Endothelial cell (in vitro differentiated cells): ENCODE data around the gene SCAPER. TPM values are rescaled to one million over a fixed set of nuclear protein-coding genes. Genes with fewer than 3 reads are reported as not detected.
A peak's percentile ranks its signal among the peaks of the same experiment; 100 is the strongest.

Experiments
- DNase-seq: peaks from one replicate; pipeline ENCODE4 v3.0.0; 2021; ENCODE audit warnings: low spot score
- H3K27ac Mint-ChIP-seq: one replicate; pipeline ENCODE4 v1.8.0; 2021; ENCODE audit warnings: mixed read lengths, inconsistent platforms; ENCODE audit not compliant: unreplicated experiment
- H3K27me3 Mint-ChIP-seq: one replicate; pipeline ENCODE4 v1.8.0; 2021; ENCODE audit warnings: mild to moderate bottlenecking, moderate library complexity, mixed read lengths, inconsistent platforms; ENCODE audit not compliant: unreplicated experiment
- H3K36me3 Mint-ChIP-seq: one replicate; pipeline ENCODE4 v1.8.0; 2021; ENCODE audit warnings: mild to moderate bottlenecking, low read depth, mixed read lengths, inconsistent platforms; ENCODE audit not compliant: unreplicated experiment
- H3K4me1 Mint-ChIP-seq: one replicate; pipeline ENCODE4 v1.8.0; 2021; ENCODE audit warnings: mild to moderate bottlenecking, mixed read lengths, inconsistent platforms; ENCODE audit not compliant: unreplicated experiment
- H3K4me3 Mint-ChIP-seq: one replicate; pipeline ENCODE4 v1.8.0; 2021; ENCODE audit warnings: mild to moderate bottlenecking, mixed read lengths, inconsistent platforms; ENCODE audit not compliant: unreplicated experiment
- H3K9me3 Mint-ChIP-seq: one replicate; pipeline ENCODE4 v1.8.0; 2021; ENCODE audit warnings: mixed read lengths, inconsistent platforms; ENCODE audit not compliant: unreplicated experiment
- CTCF ChIP-seq: fragments of 200-600 bp; sonication (generic); IDR thresholded peaks from one replicate; pipeline ENCODE4 v1.5.0; 2021; ENCODE audit warnings: antibody characterized with exemption; ENCODE audit not compliant: unreplicated experiment
- total RNA-seq: library from RNA; stranded (reverse); fragmentation: NEBNext Ultra II Directional; extraction: Animal tissue kit (Norgen Biotek cat#: 25700); gene quantifications from one replicate; pipeline ENCODE4 v1.2.1, GENCODE V29; 2021; ENCODE audit not compliant: unreplicated experiment

The SCAPER gene
- total RNA-seq, 1 donor from 2014 or later, result 18.1 TPM

DNA sequence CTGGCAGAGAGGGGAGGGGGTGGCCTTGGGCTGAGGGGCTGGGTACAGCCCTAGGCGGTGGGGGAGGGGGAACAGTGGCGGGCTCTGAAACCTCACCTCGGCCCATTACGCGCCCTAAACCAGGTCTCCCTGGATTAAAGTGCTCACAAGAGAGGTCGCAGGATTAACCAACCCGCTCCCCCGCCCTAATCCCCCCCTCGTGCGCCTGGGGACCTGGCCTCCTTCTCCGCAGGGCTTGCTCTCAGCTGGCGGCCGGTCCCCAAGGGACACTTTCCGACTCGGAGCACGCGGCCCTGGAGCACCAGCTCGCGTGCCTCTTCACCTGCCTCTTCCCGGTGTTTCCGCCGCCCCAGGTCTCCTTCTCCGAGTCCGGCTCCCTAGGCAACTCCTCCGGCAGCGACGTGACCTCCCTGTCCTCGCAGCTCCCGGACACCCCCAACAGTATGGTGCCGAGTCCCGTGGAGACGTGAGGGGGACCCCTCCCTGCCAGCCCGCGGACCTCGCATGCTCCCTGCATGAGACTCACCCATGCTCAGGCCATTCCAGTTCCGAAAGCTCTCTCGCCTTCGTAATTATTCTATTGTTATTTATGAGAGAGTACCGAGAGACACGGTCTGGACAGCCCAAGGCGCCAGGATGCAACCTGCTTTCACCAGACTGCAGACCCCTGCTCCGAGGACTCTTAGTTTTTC lies 563.6 kb downstream of the SCAPER start:
- Mint-ChIP-seq H3K4me3 (no peak overlapping the region), H3K36me3 (peaks cover 5% of the 10 kb centered on the region), H3K27me3 (peaks cover 43% of the 10 kb centered on the region), H3K27ac (no peak overlapping the region), H3K4me1 (peaks cover 42% of the 10 kb centered on the region), H3K9me3 (no peaks in the 10 kb centered on the region)
- no peak for DNase-seq
- TF ChIP-seq CTCF, result no peak

- H3K36me3 Mint-ChIP-seq, result peaks cover 5% of the 10 kb centered on the region
- no peak for DNase-seq
- H3K9me3 Mint-ChIP-seq, result no peaks in the 10 kb centered on the region
- peaks cover 42% of the 10 kb centered on the region for H3K4me1 Mint-ChIP-seq
- TF ChIP-seq CTCF, result no peak
- no peak overlapping the region for H3K4me3 Mint-ChIP-seq
- no peak overlapping the region for H3K27ac Mint-ChIP-seq
- peaks cover 42% of the 10 kb centered on the region for H3K27me3 Mint-ChIP-seq
Observed at GRCh38 chr15:76340803-76341365, 564.3 kb downstream of the SCAPER start.

DNA sequence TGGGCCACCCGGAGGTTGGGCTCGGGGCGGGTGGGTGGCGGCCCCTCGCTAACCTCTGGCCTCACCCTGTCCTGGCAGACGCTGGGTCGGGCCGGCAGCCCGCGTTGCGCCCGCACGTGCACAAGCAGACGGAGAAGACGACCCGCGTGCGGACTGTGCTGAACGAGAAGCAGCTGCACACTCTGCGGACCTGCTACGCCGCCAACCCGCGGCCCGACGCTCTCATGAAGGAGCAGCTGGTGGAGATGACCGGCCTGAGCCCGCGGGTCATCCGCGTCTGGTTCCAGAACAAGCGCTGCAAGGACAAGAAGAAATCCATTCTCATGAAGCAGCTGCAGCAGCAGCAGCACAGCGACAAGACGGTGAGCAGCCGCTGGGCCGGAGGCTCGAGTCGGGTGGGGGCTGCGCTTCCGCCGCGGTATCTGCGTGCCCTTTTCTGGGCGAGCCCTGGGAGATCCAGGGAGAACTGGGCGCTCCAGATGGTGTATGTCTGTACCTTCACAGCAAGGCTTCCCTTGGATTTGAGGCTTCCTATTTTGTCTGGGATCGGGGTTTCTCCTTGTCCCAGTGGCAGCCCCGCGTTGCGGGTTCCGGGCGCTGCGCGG lies 564.8 kb downstream of the SCAPER start:
- peak overlapping the region; percentile 44 for H3K4me3 Mint-ChIP-seq
- peaks cover 41% of the 10 kb centered on the region for H3K27me3 Mint-ChIP-seq
- no peak overlapping the region for H3K27ac Mint-ChIP-seq
- H3K4me1 Mint-ChIP-seq, result peaks cover 42% of the 10 kb centered on the region
- peaks cover 5% of the 10 kb centered on the region for H3K36me3 Mint-ChIP-seq
- DNase-seq, result no peak
- H3K9me3 Mint-ChIP-seq, result no peaks in the 10 kb centered on the region
- no peak for TF ChIP-seq CTCF

- Mint-ChIP-seq H3K4me3 (peak overlapping the region; percentile 44), H3K9me3 (no peaks in the 10 kb centered on the region), H3K4me1 (peaks cover 41% of the 10 kb centered on the region), H3K36me3 (peaks cover 5% of the 10 kb centered on the region), H3K27me3 (peaks cover 39% of the 10 kb centered on the region), H3K27ac (no peak overlapping the region)
- no peak for TF ChIP-seq CTCF
- DNase-seq, result no peak
Observed at GRCh38 chr15:76339305-76340197, 565.6 kb downstream of the SCAPER start.
